HL-60 (cell line): ENCODE results near the gene OXLD1.
"Not testable (repeated sequence)": the region's sequence is repeated elsewhere in the genome, so short reads cannot be mapped to it uniquely, and the experiment has no call there.

ENCODE experiments used
- DNase-seq, 2 experiments: peaks; one replicate each; pipeline ENCODE4 v3.0.0-alpha.2; 2010 to 2020; ENCODE audit warnings: low read depth in 1 of 2, low spot score in 1 of 2
- H3K27ac ChIP-seq: fragments of 250-450 bp; sonication (Bioruptor Pico); replicated peaks from 2 replicates; pipeline ENCODE4 v1.5.1; 2020; ENCODE audit warnings: mild to moderate bottlenecking, moderate library complexity
- H3K27me3 ChIP-seq: fragments of 250-450 bp; sonication (Bioruptor Pico); 2 replicates; pipeline ENCODE4 v1.5.1; 2021; ENCODE audit warnings: mild to moderate bottlenecking, moderate library complexity; ENCODE audit not compliant: insufficient read depth, poor library complexity, severe bottlenecking
- H3K4me3 ChIP-seq: replicated peaks from 2 replicates; pipeline ENCODE4 v1.5.1; 2011; ENCODE audit warnings: mild to moderate bottlenecking, control low read depth, low read length; ENCODE audit not compliant: insufficient read depth
- GABPA ChIP-seq: IDR thresholded peaks from 2 replicates; pipeline ENCODE4 v1.6.1; 2012; ENCODE audit warnings: low read depth
- POLR2AphosphoS5 ChIP-seq: IDR thresholded peaks from 2 replicates; pipeline ENCODE4 v1.6.1; 2012; ENCODE audit warnings: low read depth
- SPI1 ChIP-seq: IDR thresholded peaks from 2 replicates; pipeline ENCODE4 v1.6.1; 2012; ENCODE audit warnings: low read depth, mild to moderate bottlenecking, borderline replicate concordance
- TF ChIP-seq, protein P1 (sequence below): IDR thresholded peaks from 2 replicates; pipeline ENCODE4 v1.6.1; 2012; ENCODE audit warnings: low read depth; ENCODE audit not compliant: insufficient replicate concordance
- TF ChIP-seq, protein P2 (sequence below): IDR thresholded peaks from one replicate; pipeline ENCODE4 v1.5.1; 2011; ENCODE audit warnings: low read length, control low read depth, inconsistent platforms; ENCODE audit not compliant: insufficient read depth

The OXLD1 gene

DNA sequence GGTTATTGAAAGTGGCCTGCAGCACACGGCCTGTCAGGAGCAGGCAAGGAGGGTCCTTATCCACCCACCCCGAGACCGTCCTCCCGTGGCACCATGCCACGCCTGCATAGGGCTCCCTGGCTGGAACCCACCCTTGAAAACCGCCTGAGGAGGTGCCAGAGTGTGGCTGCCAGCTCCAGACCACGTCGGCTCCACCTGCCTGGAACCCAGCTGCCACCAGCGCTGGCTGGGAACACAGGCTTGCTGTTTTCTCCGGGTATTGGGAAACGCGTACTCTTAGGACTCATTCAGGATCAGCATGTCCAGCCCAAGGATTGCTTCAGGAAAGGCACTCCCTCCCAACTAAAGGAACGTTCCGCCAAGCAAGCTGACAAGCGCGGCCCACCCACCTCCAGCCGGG is 10.5 kb upstream of the OXLD1 start:
- no peak for DNase-seq
- H3K27ac ChIP-seq: no peak overlapping the region
- TF ChIP-seq POLR2AphosphoS5: 0 out of 2 replicates have a peak, but pooled peaks have one; percentile 9
- TF ChIP-seq SPI1: no peak
- TF ChIP-seq, protein P1, sequence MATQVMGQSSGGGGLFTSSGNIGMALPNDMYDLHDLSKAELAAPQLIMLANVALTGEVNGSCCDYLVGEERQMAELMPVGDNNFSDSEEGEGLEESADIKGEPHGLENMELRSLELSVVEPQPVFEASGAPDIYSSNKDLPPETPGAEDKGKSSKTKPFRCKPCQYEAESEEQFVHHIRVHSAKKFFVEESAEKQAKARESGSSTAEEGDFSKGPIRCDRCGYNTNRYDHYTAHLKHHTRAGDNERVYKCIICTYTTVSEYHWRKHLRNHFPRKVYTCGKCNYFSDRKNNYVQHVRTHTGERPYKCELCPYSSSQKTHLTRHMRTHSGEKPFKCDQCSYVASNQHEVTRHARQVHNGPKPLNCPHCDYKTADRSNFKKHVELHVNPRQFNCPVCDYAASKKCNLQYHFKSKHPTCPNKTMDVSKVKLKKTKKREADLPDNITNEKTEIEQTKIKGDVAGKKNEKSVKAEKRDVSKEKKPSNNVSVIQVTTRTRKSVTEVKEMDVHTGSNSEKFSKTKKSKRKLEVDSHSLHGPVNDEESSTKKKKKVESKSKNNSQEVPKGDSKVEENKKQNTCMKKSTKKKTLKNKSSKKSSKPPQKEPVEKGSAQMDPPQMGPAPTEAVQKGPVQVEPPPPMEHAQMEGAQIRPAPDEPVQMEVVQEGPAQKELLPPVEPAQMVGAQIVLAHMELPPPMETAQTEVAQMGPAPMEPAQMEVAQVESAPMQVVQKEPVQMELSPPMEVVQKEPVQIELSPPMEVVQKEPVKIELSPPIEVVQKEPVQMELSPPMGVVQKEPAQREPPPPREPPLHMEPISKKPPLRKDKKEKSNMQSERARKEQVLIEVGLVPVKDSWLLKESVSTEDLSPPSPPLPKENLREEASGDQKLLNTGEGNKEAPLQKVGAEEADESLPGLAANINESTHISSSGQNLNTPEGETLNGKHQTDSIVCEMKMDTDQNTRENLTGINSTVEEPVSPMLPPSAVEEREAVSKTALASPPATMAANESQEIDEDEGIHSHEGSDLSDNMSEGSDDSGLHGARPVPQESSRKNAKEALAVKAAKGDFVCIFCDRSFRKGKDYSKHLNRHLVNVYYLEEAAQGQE: no peak
- TF ChIP-seq, protein P2, sequence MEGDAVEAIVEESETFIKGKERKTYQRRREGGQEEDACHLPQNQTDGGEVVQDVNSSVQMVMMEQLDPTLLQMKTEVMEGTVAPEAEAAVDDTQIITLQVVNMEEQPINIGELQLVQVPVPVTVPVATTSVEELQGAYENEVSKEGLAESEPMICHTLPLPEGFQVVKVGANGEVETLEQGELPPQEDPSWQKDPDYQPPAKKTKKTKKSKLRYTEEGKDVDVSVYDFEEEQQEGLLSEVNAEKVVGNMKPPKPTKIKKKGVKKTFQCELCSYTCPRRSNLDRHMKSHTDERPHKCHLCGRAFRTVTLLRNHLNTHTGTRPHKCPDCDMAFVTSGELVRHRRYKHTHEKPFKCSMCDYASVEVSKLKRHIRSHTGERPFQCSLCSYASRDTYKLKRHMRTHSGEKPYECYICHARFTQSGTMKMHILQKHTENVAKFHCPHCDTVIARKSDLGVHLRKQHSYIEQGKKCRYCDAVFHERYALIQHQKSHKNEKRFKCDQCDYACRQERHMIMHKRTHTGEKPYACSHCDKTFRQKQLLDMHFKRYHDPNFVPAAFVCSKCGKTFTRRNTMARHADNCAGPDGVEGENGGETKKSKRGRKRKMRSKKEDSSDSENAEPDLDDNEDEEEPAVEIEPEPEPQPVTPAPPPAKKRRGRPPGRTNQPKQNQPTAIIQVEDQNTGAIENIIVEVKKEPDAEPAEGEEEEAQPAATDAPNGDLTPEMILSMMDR: no peak
- no peak overlapping the region for H3K4me3 ChIP-seq
- no peaks in the 10 kb centered on the region for H3K27me3 ChIP-seq

GRCh38 chr17:81675515-81676221 is 9.3 kb upstream of the OXLD1 start:
- TF ChIP-seq, protein P2: peak; percentile 28
- not testable (repeated sequence) for H3K27ac ChIP-seq, H3K4me3 ChIP-seq, H3K27me3 ChIP-seq
- DNase-seq: peak in 1 of 2 experiments; percentile 62

DNA sequence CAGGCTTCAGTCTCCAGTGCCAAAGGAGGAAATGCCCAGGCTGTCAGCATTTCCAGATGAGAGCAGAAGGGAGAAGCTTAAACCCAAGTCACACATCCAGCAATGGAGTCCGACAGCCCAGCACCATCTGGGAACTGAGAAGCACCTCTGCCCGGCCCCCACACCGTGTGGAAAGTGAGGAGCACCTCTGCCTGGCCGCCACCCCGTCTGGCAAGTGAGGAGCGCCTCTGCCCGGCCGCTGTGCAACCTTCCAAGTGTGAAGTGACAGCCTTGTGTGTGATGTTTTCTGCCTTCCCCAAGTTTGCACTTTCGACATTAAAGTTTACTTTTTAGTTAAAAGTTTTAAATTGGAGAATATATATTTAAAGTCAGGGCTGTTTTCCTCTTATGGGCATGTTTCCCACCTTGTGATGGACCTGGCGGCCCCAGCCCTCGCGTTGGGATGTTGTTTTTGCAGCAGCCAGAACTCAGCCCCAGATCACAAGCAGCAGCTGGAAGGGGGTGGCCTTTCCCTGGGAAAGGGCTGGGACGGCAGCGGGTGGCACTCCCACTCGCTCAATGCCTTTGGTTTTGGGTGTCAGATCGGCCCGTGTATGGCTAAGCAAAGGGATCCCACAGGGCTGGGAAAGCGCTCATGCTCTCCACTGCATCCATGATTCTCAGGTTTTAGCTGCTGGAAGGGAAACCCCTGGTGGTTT is 7.3 kb upstream of the OXLD1 start:
- TF ChIP-seq SPI1 (no peak), POLR2AphosphoS5 (peak; percentile 54; the same call in 1 of the 2 replicates), GABPA (no peak)
- TF ChIP-seq, protein P1: no peak
- TF ChIP-seq, protein P2: no peak
- no peak overlapping the region for H3K4me3 ChIP-seq
- H3K27ac ChIP-seq: no peak overlapping the region
- no peaks in the 10 kb centered on the region for H3K27me3 ChIP-seq
- DNase-seq: no peak
